SK-N-MC (cell line): Measurements from ENCODE around the gene CAMSAP3.

Experiments
- EZH2 ChIP-seq: fragments of 200-600 bp; sonication (generic); IDR thresholded peaks from one replicate; pipeline ENCODE4 v1.6.1; 2017; ENCODE audit warnings: antibody characterized with exemption
- POLR2AphosphoS5 ChIP-seq: IDR thresholded peaks from 2 replicates; pipeline ENCODE4 v1.6.1; 2012; ENCODE audit warnings: mild to moderate bottlenecking, low read depth, low read length, borderline replicate concordance

- TF ChIP-seq POLR2AphosphoS5 (no peak), EZH2 (no peak)
Observed at GRCh38 chr19:7618348-7618747, 22.7 kb downstream of the CAMSAP3 start.
